Nephron progenitor cell (in vitro differentiated cells): ENCODE data around the gene ZFP36L2.
A peak's percentile ranks its signal among the peaks of the same experiment; 100 is the strongest.

Experiments
- DNase-seq: peaks from one replicate; pipeline ENCODE4 v3.0.0; 2021
- H3K27ac Mint-ChIP-seq: 2 replicates; pipeline ENCODE4 v1.8.0; 2021; ENCODE audit warnings: mild to moderate bottlenecking, moderate library complexity, mixed read lengths
- H3K27me3 Mint-ChIP-seq: 2 replicates; pipeline ENCODE4 v1.8.0; 2021; ENCODE audit warnings: mild to moderate bottlenecking, low read depth, mixed read lengths; ENCODE audit not compliant: poor library complexity
- H3K36me3 Mint-ChIP-seq: 2 replicates; pipeline ENCODE4 v1.8.0; 2021; ENCODE audit warnings: low read depth, mixed read lengths
- H3K4me1 Mint-ChIP-seq: 2 replicates; pipeline ENCODE4 v1.8.0; 2021; ENCODE audit warnings: mixed read lengths
- H3K4me3 Mint-ChIP-seq: 2 replicates; pipeline ENCODE4 v1.8.0; 2021; ENCODE audit warnings: mild to moderate bottlenecking, moderate library complexity, mixed read lengths
- H3K9me3 Mint-ChIP-seq: 2 replicates; pipeline ENCODE4 v1.8.0; 2021; ENCODE audit warnings: mild to moderate bottlenecking, moderate library complexity, mixed read lengths
- CTCF ChIP-seq: fragments of 200-600 bp; sonication (generic); IDR thresholded peaks from 2 replicates; pipeline ENCODE4 v1.5.0; 2021; ENCODE audit warnings: antibody characterized with exemption

ZFP36L2 gene

DNA sequence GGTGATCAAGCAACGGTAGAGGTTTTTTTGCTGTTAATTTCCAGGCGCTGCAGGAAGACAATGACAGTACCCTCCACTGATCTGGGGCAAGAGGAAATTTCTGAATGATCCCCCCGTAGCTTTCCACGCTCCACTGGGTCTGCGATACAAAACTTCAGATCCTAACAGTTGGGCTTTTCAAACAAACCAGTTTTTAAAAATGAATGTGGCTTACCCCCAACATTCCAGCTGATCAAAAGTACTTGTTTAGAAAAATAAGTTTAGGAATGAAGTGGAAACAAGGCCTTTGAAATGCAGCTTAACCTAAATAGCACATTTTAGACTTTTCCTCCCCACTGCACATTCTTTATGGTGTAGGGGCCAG is 5.7 kb downstream of the ZFP36L2 start:
- Mint-ChIP-seq H3K27ac (peak overlapping the region; percentile 99), H3K9me3 (no peaks in the 10 kb centered on the region), H3K27me3 (no peaks in the 10 kb centered on the region), H3K4me1 (peaks cover 73% of the 10 kb centered on the region), H3K4me3 (peak overlapping the region; percentile 85), H3K36me3 (peaks cover 9% of the 10 kb centered on the region)
- DNase-seq, result no peak
- no peak for TF ChIP-seq CTCF

- DNase-seq, result no peak
- Mint-ChIP-seq H3K9me3 (no peaks in the 10 kb centered on the region), H3K27me3 (no peaks in the 10 kb centered on the region), H3K27ac (peak overlapping the region; percentile 99), H3K4me3 (peak overlapping the region; percentile 85), H3K36me3 (peaks cover 9% of the 10 kb centered on the region), H3K4me1 (peaks cover 77% of the 10 kb centered on the region)
- no peak for TF ChIP-seq CTCF
Observed at GRCh38 chr2:43220229-43220751, 6.1 kb downstream of the ZFP36L2 start.

GRCh38 chr2:43219383-43220228 is 6.8 kb downstream of the ZFP36L2 start:
- TF ChIP-seq CTCF, result no peak
- Mint-ChIP-seq H3K27me3 (no peaks in the 10 kb centered on the region), H3K9me3 (no peaks in the 10 kb centered on the region), H3K36me3 (peaks cover 9% of the 10 kb centered on the region), H3K4me3 (peak overlapping the region; percentile 85), H3K4me1 (peaks cover 77% of the 10 kb centered on the region), H3K27ac (peak overlapping the region; percentile 99)
- peak; percentile 68 for DNase-seq

DNA sequence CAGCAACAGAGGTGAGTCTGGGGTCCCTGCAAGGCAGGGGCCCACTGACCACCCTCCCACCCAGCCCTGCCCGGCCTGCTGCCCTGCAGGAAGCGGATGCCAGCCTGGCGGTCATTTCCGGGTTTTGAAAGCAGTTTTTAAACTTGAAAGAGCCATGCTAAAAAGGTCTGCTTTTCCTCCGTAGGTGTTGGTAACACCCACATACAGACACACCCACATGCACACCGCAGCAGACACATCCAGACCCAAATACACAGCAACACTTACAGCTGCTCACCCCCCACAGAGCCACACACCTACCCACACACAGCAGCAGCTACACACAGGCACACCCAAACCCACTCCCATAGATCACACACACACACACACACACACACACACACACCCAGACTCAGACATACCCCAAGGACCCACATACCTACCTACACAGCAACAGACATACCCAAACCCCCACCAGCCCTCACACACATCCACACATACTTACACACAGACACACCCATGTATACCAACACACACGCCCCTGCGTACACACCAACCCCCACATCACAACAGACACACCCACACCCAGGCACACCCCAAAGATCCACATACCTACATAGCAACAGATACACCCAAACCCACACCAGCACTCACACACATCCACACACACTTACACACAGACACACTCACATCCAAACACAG is 7.6 kb downstream of the ZFP36L2 start:
- no peaks in the 10 kb centered on the region for H3K27me3 Mint-ChIP-seq
- H3K9me3 Mint-ChIP-seq, result no peaks in the 10 kb centered on the region
- TF ChIP-seq CTCF, result no peak
- peak overlapping the region; percentile 85 for H3K4me3 Mint-ChIP-seq
- DNase-seq, result no peak
- H3K4me1 Mint-ChIP-seq, result peaks cover 72% of the 10 kb centered on the region
- peaks cover 4% of the 10 kb centered on the region for H3K36me3 Mint-ChIP-seq
- peak overlapping the region; percentile 96 for H3K27ac Mint-ChIP-seq

DNA sequence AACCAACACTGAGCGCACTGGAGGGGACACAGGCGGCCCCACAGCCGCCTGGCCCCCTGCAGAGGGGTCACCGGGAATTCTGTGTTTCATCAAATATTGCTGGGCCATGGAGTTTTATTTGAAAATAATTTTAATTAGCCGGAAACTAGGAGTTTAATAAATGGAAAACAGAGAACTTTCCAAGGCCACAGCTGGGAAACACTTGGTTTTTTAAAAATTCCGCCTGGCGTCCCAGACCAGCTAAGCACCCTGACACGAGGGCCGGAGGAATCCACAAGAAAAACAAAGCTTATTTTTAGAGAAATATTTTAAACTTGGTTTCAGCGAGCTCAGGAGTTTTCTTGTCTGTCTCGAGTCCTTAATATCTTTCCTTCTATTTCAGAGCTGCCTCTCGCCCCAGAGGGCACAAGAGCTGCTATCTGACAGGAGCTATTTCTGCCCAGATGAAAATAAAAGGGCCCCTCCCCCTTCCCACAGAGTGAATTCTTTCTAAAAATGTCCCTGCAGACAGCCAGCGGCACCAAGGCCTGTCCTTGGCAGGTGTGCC is 8.2 kb downstream of the ZFP36L2 start:
- DNase-seq, result no peak
- Mint-ChIP-seq H3K4me3 (peak overlapping the region; percentile 66), H3K27me3 (no peaks in the 10 kb centered on the region), H3K36me3 (no peaks in the 10 kb centered on the region), H3K4me1 (peaks cover 66% of the 10 kb centered on the region), H3K9me3 (no peaks in the 10 kb centered on the region), H3K27ac (peak overlapping the region; percentile 96)
- TF ChIP-seq CTCF, result no peak
